Measurements from ENCODE around the gene RUFY4. TPM values are rescaled to one million over a fixed set of nuclear protein-coding genes. Genes with fewer than 3 reads are reported as not detected.

Gene RUFY4
- total RNA-seq, 4 donors from 2014 or later = 0.11 TPM; not detected in 3

- Histone ChIP-seq H3K4me1 (peaks cover 12 to 31% (median 16%) of the 10 kb centered on the region in 4 donors), H3K27me3 (no peaks in the 10 kb centered on the region), H3K27ac (replicated peaks in 1 of 4) (no peak overlapping the region), H3K36me3 (no peaks in the 10 kb centered on the region), H3K4me3 (no peak overlapping the region), H3K9me3 (no peaks in the 10 kb centered on the region)
- intact Hi-C loops (cut with DNase I) = no loop called here
- TF ChIP-seq POLR2A (IDR thresholded peaks at IDR 0.05; ENCODE audit: low read depth) (no peak), CTCF (IDR thresholded peaks at IDR 0.05) (no peak), POLR2AphosphoS5 (IDR thresholded peaks at IDR 0.05) (no peak), EP300 (IDR thresholded peaks at IDR 0.05) (no peak)
- 90% methylated on average over 2 of the region's 2 CpGs for WGBS
- DNase-seq (ENCODE audit: extremely low spot score) = no peak
These were observed 44.7 kb upstream of the RUFY4 start for GRCh38 chr2:218024336-218024735.

- H3K36me3 ChIP-seq = no peaks in the 10 kb centered on the region
- WGBS = 100% methylated on average over 2 of the region's 2 CpGs
- TF ChIP-seq POLR2A (IDR thresholded peaks at IDR 0.05; ENCODE audit: low read depth) (no peak), CTCF (IDR thresholded peaks at IDR 0.05) (no peak), EP300 (IDR thresholded peaks at IDR 0.05) (no peak), POLR2AphosphoS5 (IDR thresholded peaks at IDR 0.05) (no peak)
- H3K4me1 ChIP-seq = peaks cover 12 to 31% (median 16%) of the 10 kb centered on the region in 4 donors
- no peaks in the 10 kb centered on the region for H3K27me3 ChIP-seq
- DNase-seq (ENCODE audit: extremely low spot score) = no peak
- no peak overlapping the region for H3K27ac ChIP-seq (replicated peaks in 1 of 4)
- intact Hi-C loops (cut with DNase I) = no loop called here
- no peaks in the 10 kb centered on the region for H3K9me3 ChIP-seq
- H3K4me3 ChIP-seq = no peak overlapping the region
These were observed 44.2 kb upstream of the RUFY4 start for GRCh38 chr2:218024871-218025270.

- peaks cover 11 to 31% (median 14%) of the 10 kb centered on the region in 4 donors for H3K4me1 ChIP-seq
- intact Hi-C loops (cut with DNase I) = no loop called here
- TF ChIP-seq POLR2A (IDR thresholded peaks at IDR 0.05; ENCODE audit: low read depth) = no peak
- no peak for TF ChIP-seq POLR2AphosphoS5 (IDR thresholded peaks at IDR 0.05)
- no peak for TF ChIP-seq CTCF (IDR thresholded peaks at IDR 0.05)
- TF ChIP-seq EP300 (IDR thresholded peaks at IDR 0.05) = no peak
These were observed 42.8 kb upstream of the RUFY4 start for GRCh38 chr2:218026244-218026643.

DNA sequence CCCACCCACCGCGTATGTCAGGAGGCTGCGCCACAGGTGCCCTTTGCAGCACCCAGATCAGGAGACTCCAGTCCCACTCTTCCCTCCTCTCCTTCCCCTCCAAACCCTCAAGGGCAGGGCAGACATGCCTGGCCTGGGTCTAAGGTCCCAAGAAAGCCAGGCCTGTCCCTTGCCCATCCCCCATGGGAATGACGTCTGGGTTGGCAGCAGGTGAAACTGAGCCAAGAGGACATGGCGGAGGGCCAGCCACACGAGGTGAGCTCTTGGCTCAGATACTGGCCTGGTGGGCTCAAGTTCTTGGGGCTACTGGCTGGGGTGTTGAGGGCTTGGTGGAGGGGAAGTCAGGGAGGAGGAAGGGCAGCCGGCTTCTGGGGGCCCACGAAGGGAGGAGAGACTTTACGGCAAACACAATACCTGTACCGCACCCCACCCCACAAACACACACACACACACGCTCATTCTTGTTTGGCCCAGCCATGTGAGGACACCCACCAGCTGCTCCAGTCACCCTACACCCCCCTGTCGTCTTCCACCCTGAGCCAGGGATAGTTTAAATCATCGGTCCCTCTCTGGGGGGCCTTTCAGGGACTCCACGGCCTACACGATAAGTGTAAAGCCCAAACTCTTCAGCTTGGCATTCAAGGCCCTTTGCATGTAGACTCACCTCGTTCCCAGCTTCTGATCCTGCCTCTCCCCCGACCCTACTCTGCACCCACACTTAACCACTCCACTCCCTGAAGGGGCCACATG lies 42.2 kb upstream of the RUFY4 start:
- Histone ChIP-seq H3K9me3 (no peaks in the 10 kb centered on the region), H3K27ac (replicated peaks in 1 of 4) (no peak overlapping the region), H3K27me3 (no peaks in the 10 kb centered on the region), H3K4me3 (no peak overlapping the region), H3K4me1 (peaks cover 5 to 30% (median 8%) of the 10 kb centered on the region in 4 donors), H3K36me3 (no peaks in the 10 kb centered on the region)
- DNase-seq (ENCODE audit: extremely low spot score) = no peak
- WGBS = 77% methylated on average over 13 of the region's 17 CpGs
- no peak for TF ChIP-seq CTCF (IDR thresholded peaks at IDR 0.05)
- TF ChIP-seq EP300 (IDR thresholded peaks at IDR 0.05) = no peak
- no peak for TF ChIP-seq POLR2A (IDR thresholded peaks at IDR 0.05; ENCODE audit: low read depth)
- TF ChIP-seq POLR2AphosphoS5 (IDR thresholded peaks at IDR 0.05) = no peak
- intact Hi-C loops (cut with DNase I) = no loop called here

More at GRCh38 chr2:218026244-218026643, 42.8 kb upstream of the RUFY4 start:
- H3K36me3 ChIP-seq = no peaks in the 10 kb centered on the region
- 99% methylated on average over 7 of the region's 7 CpGs for WGBS
- no peaks in the 10 kb centered on the region for H3K9me3 ChIP-seq
- H3K27me3 ChIP-seq = no peaks in the 10 kb centered on the region
- H3K27ac ChIP-seq (replicated peaks in 1 of 4) = no peak overlapping the region
- H3K4me3 ChIP-seq = no peak overlapping the region
- DNase-seq (ENCODE audit: extremely low spot score) = no peak

Measured in esophagus muscularis mucosa (tissue), 4 donors.